Keratinocyte (primary cell): ENCODE data around the gene NINJ1.

Experiments used
- CTCF ChIP-seq, 3 experiments: IDR thresholded peaks in 1 of 3; conservative IDR thresholded peaks in 1 of 3; optimal IDR thresholded peaks in 1 of 3; 2 replicates in 2 of 3; 3 replicates in 1 of 3; pipeline versions ENCODE3 to v1.5.1; 2011; ENCODE audit warnings: low read length in 3 of 3, mild to moderate bottlenecking in 3 of 3, moderate library complexity in 2 of 3, control low read depth in 1 of 3, inconsistent platforms in 1 of 3; ENCODE audit not compliant: insufficient read depth in 2 of 3; ENCODE audit errors: extremely low read depth in 1 of 3
- EZH2 ChIP-seq: IDR thresholded peaks from one replicate; pipeline ENCODE4 v1.6.1; 2012; ENCODE audit warnings: inconsistent platforms, mild to moderate bottlenecking, low read length, moderate library complexity

GRCh38 chr9:93133681-93134014 is 403 bp downstream of the NINJ1 start:
- TF ChIP-seq CTCF (optimal IDR thresholded peaks at IDR 0.05 in 1 of 3, IDR thresholded peaks at IDR 0.05 in 1 of 3, conservative IDR thresholded peaks at IDR 0.05 in 1 of 3; ENCODE audit: extremely low read depth in 1 of 3, insufficient read depth in 2 of 3, low read length in 3 of 3) = no peak
- no peak for TF ChIP-seq EZH2
